Measurements from ENCODE around the gene ANO1. TPM values are rescaled to one million over a fixed set of nuclear protein-coding genes. Genes with fewer than 3 reads are reported as not detected.

ANO1 gene
- total RNA-seq, 2 experiments from 2014 or later = not detected

- Mint-ChIP-seq H3K4me1 (ENCODE audit: low read depth) (no peaks in the 10 kb centered on the region), H3K4me3 (no peak overlapping the region), H3K9me3 (no peaks in the 10 kb centered on the region), H3K27me3 (peaks cover 5% of the 10 kb centered on the region), H3K27ac (no peak overlapping the region), H3K36me3 (no peaks in the 10 kb centered on the region)
- no peak for DNase-seq
- POLR2A ChIA-PET = no interaction called here
- CTCF ChIA-PET = no interaction called here
- intact Hi-C loops (cut with micrococcal nuclease) = no loop called here
Measured at GRCh38 chr11:70167120-70167519, 89.0 kb downstream of the ANO1 start.

- ChIA-PET CTCF (no interaction called here), POLR2A (no interaction called here)
- Mint-ChIP-seq H3K4me3 (no peak overlapping the region), H3K9me3 (no peaks in the 10 kb centered on the region), H3K27me3 (peaks cover 5% of the 10 kb centered on the region), H3K4me1 (ENCODE audit: low read depth) (no peaks in the 10 kb centered on the region), H3K27ac (no peak overlapping the region), H3K36me3 (no peaks in the 10 kb centered on the region)
- intact Hi-C loops (cut with micrococcal nuclease) = no loop called here
- no peak for DNase-seq
Measured at GRCh38 chr11:70167723-70168404, 89.7 kb downstream of the ANO1 start.

- ChIA-PET POLR2A (no interaction called here), CTCF (no interaction called here)
- intact Hi-C loops (cut with micrococcal nuclease) = no loop called here
Measured at GRCh38 chr11:70168405-70168754, 90.3 kb downstream of the ANO1 start.

GRCh38 chr11:70169127-70169526 lies 91.0 kb downstream of the ANO1 start:
- Mint-ChIP-seq H3K4me1 (ENCODE audit: low read depth) (no peaks in the 10 kb centered on the region), H3K36me3 (no peaks in the 10 kb centered on the region), H3K4me3 (no peak overlapping the region), H3K27ac (no peak overlapping the region), H3K27me3 (peaks cover 5% of the 10 kb centered on the region), H3K9me3 (no peaks in the 10 kb centered on the region)
- POLR2A ChIA-PET = no interaction called here
- CTCF ChIA-PET = no interaction called here
- DNase-seq = no peak
- intact Hi-C loops (cut with micrococcal nuclease) = no loop called here

More at GRCh38 chr11:70168405-70168754, 90.3 kb downstream of the ANO1 start:
- Mint-ChIP-seq H3K27me3 (peaks cover 5% of the 10 kb centered on the region), H3K9me3 (no peaks in the 10 kb centered on the region), H3K36me3 (no peaks in the 10 kb centered on the region), H3K4me3 (no peak overlapping the region), H3K27ac (no peak overlapping the region), H3K4me1 (ENCODE audit: low read depth) (no peaks in the 10 kb centered on the region)
- DNase-seq = no peak

- H3K4me3 Mint-ChIP-seq = no peak overlapping the region
- H3K9me3 Mint-ChIP-seq = no peaks in the 10 kb centered on the region
- DNase-seq = no peak
- POLR2A ChIA-PET = no interaction called here
- H3K27me3 Mint-ChIP-seq = peaks cover 5% of the 10 kb centered on the region
- H3K4me1 Mint-ChIP-seq (ENCODE audit: low read depth) = no peaks in the 10 kb centered on the region
- intact Hi-C loops (cut with micrococcal nuclease) = no loop called here
- H3K36me3 Mint-ChIP-seq = no peaks in the 10 kb centered on the region
- CTCF ChIA-PET = no interaction called here
- H3K27ac Mint-ChIP-seq = no peak overlapping the region
Measured at GRCh38 chr11:70169632-70170031, 91.5 kb downstream of the ANO1 start.

- ChIA-PET CTCF (interaction anchor here (1.2 kb wide), 1 partner anchor 21 kb away, joined by 3 read pairs; no protein-coding TSS in a partner anchor), POLR2A (no interaction called here)
- H3K4me3 Mint-ChIP-seq = no peak overlapping the region
- H3K36me3 Mint-ChIP-seq = no peaks in the 10 kb centered on the region
- DNase-seq = no peak
- no peak overlapping the region for H3K27ac Mint-ChIP-seq
- H3K9me3 Mint-ChIP-seq = no peaks in the 10 kb centered on the region
- H3K27me3 Mint-ChIP-seq = peaks cover 5% of the 10 kb centered on the region
- no peaks in the 10 kb centered on the region for H3K4me1 Mint-ChIP-seq (ENCODE audit: low read depth)
- intact Hi-C loops (cut with micrococcal nuclease) = no loop called here
Measured at GRCh38 chr11:70170596-70171210, 92.6 kb downstream of the ANO1 start.

GRCh38 chr11:70173018-70173417 lies 94.9 kb downstream of the ANO1 start:
- Mint-ChIP-seq H3K4me3 (no peak overlapping the region), H3K36me3 (no peaks in the 10 kb centered on the region), H3K27ac (no peak overlapping the region), H3K4me1 (ENCODE audit: low read depth) (no peaks in the 10 kb centered on the region), H3K27me3 (peaks cover 5% of the 10 kb centered on the region), H3K9me3 (no peaks in the 10 kb centered on the region)
- intact Hi-C loops (cut with micrococcal nuclease) = no loop called here
- CTCF ChIA-PET = no interaction called here
- no peak for DNase-seq
- POLR2A ChIA-PET = no interaction called here

GRCh38 chr11:70174547-70175235 lies 96.6 kb downstream of the ANO1 start:
- Mint-ChIP-seq H3K36me3 (no peaks in the 10 kb centered on the region), H3K27me3 (no peaks in the 10 kb centered on the region), H3K27ac (no peak overlapping the region), H3K4me3 (no peak overlapping the region), H3K9me3 (no peaks in the 10 kb centered on the region), H3K4me1 (ENCODE audit: low read depth) (no peaks in the 10 kb centered on the region)
- ChIA-PET CTCF (interaction anchor here (1.0 to 2.8 kb wide), 2 partner anchors 21 to 256 kb away, joined by 3 to 8 read pairs; no protein-coding TSS in a partner anchor), POLR2A (no interaction called here)
- no peak for DNase-seq
- intact Hi-C loops (cut with micrococcal nuclease) = no loop called here

- no peak for DNase-seq
- Mint-ChIP-seq H3K9me3 (no peaks in the 10 kb centered on the region), H3K36me3 (no peaks in the 10 kb centered on the region), H3K27me3 (no peaks in the 10 kb centered on the region), H3K27ac (no peak overlapping the region), H3K4me3 (no peak overlapping the region), H3K4me1 (ENCODE audit: low read depth) (no peaks in the 10 kb centered on the region)
- intact Hi-C loops (cut with micrococcal nuclease) = no loop called here
- CTCF ChIA-PET = interaction anchor here (2.8 kb wide), 1 partner anchor 21 kb away, joined by 8 read pairs; no protein-coding TSS in a partner anchor
- POLR2A ChIA-PET = no interaction called here
Measured at GRCh38 chr11:70175236-70175698, 97.2 kb downstream of the ANO1 start.

GRCh38 chr11:70176940-70177689 lies 99.0 kb downstream of the ANO1 start:
- ChIA-PET CTCF (interaction anchor here (0.6 to 1.0 kb wide), 4 partner anchors 21 to 1364 kb away, joined by 3 read pairs; no protein-coding TSS in a partner anchor), POLR2A (interaction anchor here (0.6 kb wide), 1 partner anchor 131 kb away, joined by 4 read pairs; no protein-coding TSS in a partner anchor)
- intact Hi-C loops (cut with micrococcal nuclease) = no loop called here
- DNase-seq = peak; percentile 71
- Mint-ChIP-seq H3K4me1 (ENCODE audit: low read depth) (no peaks in the 10 kb centered on the region), H3K9me3 (no peaks in the 10 kb centered on the region), H3K36me3 (no peaks in the 10 kb centered on the region), H3K27me3 (no peaks in the 10 kb centered on the region), H3K27ac (no peak overlapping the region), H3K4me3 (no peak overlapping the region)

GRCh38 chr11:70180906-70181305 lies 102.8 kb downstream of the ANO1 start:
- no peaks in the 10 kb centered on the region for H3K9me3 Mint-ChIP-seq
- no peak overlapping the region for H3K27ac Mint-ChIP-seq
- no peaks in the 10 kb centered on the region for H3K36me3 Mint-ChIP-seq
- H3K27me3 Mint-ChIP-seq = peaks cover 3% of the 10 kb centered on the region
- H3K4me1 Mint-ChIP-seq (ENCODE audit: low read depth) = no peaks in the 10 kb centered on the region
- DNase-seq = no peak
- no peak overlapping the region for H3K4me3 Mint-ChIP-seq
- CTCF ChIA-PET = interaction anchor here (0.6 kb wide), 1 partner anchor 57 kb away, joined by 3 read pairs; no protein-coding TSS in a partner anchor
- POLR2A ChIA-PET = no interaction called here
- intact Hi-C loops (cut with micrococcal nuclease) = no loop called here

GRCh38 chr11:70182266-70182665 lies 104.1 kb downstream of the ANO1 start:
- H3K4me1 Mint-ChIP-seq (ENCODE audit: low read depth) = no peaks in the 10 kb centered on the region
- ChIA-PET CTCF (interaction anchor here (0.6 kb wide), 1 partner anchor 348 kb away, joined by 3 read pairs; no protein-coding TSS in a partner anchor), POLR2A (no interaction called here)
- peaks cover 3% of the 10 kb centered on the region for H3K27me3 Mint-ChIP-seq
- H3K27ac Mint-ChIP-seq = no peak overlapping the region
- intact Hi-C loops (cut with micrococcal nuclease) = no loop called here
- no peaks in the 10 kb centered on the region for H3K9me3 Mint-ChIP-seq
- no peak for DNase-seq
- no peak overlapping the region for H3K4me3 Mint-ChIP-seq
- no peaks in the 10 kb centered on the region for H3K36me3 Mint-ChIP-seq

All from activated CD4-positive, alpha-beta memory T cell treated with anti-CD3 and anti-CD28 coated beads for 36 hours (primary cell).